COR-L47 (cell line): ENCODE measurements around the gene JUP.
"Not testable (repeated sequence)": the region's sequence is repeated elsewhere in the genome, so short reads cannot be mapped to it uniquely, and the experiment has no call there.

ENCODE experiments used
- DNase-seq: peaks from one replicate; lab custom pipeline; 2025; lab: John Stamatoyannopoulos, UW

The JUP gene

DNA sequence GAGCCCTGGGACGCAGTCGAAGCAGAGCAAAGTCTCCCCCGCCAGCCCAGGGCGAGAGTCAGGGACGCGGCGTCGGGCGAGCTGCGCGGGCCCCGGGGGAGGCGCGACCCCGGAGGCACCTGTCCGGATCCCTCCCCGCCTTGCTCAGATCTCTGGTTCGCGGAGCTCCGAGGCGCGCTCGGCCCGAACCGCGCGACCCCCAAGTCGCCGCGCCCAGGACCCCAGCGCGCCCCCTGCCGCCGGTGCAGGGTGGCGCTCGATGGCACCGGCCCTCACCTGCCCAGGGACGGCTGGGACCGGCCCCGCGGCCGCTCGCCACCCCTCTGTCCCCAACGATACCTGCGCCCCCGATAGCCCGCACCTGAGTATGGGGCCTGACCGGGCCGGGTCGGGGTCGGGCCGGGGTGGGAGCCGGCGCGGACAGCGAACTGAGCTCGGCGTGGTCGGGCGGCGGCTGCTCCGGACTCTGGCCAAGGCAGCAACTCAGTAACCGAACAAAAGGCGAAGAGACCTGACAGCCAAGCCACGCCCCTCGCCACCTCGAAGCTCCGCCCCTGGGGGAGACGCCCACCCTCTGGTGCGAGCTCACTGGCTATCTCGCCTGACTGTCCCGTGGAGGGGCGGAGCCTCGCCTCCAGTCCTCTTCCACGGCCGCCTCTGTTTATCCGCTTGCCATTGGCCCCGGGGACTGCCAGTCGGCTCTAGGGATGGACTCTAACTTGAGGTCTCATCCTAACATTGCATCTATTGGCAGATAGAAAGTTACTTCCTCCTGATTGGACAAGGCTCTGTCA lies at the start of gene JUP:
TSS of gene JUP (minus strand) at position 485 of the 794 bp plus-strand sequence. CDS start 14,857 bp downstream, outside the sequence.
- DNase-seq: peak; percentile 99

DNA sequence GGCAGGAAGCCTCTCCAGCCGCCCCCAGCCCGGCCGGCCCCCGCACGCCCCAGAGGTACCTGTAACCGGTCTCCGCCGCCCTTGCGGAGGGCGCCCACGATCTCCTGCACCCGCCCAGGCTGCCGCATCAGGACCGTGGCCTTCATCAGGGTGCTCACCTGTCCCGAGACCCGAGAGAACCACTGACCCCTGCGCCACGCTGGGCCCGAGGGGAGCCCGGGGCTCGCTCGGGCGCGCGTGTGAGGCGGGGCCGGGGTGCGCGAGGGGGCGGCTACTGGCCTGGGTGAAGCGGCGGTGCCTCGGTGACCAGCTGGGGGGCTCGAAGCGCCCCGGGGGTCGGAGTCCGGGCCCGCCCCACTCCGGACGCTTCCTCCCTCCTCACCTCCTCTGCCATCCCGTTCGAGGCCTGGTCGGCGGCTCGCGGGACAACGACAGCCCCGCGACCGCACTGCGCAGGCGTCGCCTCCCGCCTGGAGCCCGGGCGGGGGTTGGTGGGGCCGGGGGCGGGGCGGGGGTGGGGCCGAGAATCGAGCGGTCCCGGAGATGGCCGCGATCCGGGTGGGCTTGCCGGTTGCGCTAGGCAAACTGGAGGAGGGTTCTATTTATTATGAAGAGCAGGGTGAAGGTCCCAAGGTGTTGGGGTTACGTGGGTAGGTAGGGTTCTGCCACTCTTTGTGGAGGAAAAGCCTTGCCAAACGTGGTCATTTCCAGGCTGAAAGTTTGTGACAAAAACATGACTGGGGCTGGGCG lies 49.5 kb upstream of the JUP start, which contains the start of gene NT5C3B:
TSS of gene NT5C3B (minus strand) at position 433 of the 750 bp plus-strand sequence. CDS start at position 394, 39 bp downstream.
- DNase-seq: no peak

DNA sequence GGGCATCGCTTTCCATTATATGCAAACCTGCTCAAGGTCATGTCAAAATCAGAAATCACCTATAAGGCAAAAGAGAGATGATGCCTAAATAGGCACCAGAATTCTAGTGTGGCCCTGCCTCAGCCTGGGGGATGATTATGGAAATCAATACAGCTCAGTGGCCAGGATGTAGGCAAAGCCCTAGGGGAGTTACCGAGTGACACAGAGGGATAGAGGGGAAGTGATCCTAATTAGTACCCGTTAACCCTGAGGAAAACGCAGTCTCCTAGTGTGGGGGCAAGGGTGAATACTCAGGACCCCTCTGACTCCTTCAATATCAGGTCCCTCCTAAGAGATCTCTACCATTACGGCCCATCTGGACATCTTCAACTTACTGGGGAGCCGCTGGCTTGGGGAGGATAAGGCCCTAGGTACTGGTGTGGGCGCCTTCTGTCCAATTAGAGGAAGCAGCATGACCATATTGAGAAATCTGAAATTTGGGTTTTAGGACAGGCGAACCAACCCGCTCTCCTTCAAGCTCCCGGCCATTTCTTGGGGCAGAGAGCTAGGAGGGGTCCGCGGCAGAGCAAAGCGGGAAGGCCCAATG lies 48.8 kb upstream of the JUP start:
- DNase-seq: no peak

DNA sequence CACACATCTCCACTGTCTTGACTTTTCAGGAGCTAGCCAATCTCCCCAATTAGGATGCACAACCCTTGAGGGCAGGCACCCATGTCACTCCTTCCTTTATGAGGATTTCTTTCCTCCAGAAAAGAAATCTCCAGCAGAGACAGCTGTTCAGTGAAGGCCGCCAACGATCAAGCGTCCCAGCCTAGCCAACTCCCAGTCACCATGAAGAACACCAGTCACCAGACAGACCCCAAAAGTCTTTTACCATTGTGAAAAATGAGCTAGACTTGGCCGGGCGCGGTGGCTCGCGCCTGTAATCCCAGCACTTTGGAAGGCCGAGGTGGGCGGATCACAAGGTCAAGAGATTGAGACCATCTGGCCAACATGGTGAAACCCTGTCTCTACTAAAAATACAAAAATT lies 43.5 kb upstream of the JUP start:
- DNase-seq: not testable (repeated sequence)

DNA sequence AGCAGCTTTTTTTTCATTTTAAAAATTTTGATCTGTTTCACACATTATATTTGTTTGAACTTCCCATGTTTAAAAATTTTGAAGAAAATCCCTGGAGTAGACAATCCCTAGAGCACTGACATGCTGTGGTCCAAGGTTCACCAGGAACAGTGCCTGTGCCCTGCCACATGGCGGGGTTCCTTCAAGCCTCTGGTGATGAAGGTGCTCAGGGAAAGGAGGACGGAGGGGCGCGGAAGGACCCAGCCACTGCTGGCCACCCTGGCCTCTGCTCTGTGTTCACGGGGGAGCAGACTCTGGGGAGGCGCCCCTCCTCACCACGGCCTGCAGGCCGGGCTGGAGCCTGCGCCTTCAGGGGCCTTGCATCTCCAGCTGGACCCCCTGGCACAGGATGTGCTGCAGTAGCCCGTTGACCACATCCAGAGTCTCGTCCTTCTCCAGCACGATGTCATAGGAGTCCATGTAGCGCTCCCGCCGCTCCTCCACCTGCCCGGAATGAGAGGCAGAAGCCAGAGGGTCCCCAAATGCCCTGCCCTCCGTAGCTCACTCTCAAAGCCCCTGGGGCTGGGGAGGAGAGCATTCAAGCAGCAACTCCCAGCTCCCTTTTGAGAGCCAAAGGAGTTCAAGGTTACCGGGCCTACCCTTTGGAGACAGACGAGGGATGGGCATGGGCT lies 38.8 kb upstream of the JUP start:
- no peak for DNase-seq

DNA sequence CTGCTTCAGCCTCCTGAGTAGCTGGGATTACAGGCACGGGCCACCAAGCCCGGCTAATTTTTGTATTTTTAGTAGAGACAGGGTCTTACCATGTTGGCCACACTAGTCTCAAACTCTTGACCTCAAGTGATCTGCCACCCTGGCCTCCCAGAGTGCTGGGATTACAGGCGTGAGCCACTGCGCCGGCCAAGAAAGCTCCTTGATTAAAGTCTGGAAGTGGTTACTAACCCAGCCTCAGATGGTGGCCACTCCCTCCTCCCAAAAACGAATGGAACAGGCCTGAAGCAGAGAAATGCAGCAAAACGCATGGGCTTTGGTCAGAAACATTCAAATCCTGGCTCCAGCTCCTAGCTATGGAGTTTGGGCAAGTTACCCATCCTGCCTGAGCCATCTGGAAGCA lies 37.6 kb upstream of the JUP start:
- no peak for DNase-seq

DNA sequence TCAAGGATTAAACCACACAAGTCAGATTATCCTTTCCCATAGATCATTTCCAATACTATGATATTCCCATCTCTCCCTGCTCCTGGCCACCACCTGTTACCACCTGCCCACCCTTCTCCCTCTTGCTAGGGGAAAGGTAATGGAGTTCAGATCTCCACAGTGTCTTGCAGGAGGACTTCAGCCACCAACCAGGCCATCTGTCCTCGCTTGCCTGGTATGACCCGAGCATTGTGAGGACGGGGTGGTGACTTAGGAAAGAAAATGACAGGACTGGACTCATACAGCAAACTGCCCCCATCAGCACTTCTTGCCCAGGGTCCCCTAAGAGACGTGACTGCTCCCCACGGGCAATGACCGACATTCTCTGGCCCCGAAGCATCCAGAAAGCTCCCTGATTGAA lies 37.1 kb upstream of the JUP start:
- DNase-seq: no peak

DNA sequence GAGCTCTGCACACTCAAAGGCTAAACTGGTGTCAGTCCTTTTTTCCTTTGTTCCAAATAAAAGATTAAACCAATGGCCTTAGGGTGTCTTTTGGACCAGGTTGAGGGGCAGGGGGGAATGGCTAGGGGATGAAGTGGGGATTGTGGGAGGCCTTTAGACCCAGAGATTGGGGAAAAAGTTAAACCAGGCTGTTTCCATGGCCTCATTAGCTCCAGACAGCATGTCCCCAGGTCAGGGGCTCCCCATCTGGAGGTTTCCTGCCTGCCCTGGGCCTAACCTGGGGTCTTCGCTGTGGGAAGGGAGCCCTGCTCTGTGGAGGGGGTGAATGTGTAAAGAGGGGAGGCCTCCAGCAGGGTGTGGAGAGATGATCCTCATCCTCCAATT lies 36.6 kb upstream of the JUP start:
- DNase-seq: no peak

DNA sequence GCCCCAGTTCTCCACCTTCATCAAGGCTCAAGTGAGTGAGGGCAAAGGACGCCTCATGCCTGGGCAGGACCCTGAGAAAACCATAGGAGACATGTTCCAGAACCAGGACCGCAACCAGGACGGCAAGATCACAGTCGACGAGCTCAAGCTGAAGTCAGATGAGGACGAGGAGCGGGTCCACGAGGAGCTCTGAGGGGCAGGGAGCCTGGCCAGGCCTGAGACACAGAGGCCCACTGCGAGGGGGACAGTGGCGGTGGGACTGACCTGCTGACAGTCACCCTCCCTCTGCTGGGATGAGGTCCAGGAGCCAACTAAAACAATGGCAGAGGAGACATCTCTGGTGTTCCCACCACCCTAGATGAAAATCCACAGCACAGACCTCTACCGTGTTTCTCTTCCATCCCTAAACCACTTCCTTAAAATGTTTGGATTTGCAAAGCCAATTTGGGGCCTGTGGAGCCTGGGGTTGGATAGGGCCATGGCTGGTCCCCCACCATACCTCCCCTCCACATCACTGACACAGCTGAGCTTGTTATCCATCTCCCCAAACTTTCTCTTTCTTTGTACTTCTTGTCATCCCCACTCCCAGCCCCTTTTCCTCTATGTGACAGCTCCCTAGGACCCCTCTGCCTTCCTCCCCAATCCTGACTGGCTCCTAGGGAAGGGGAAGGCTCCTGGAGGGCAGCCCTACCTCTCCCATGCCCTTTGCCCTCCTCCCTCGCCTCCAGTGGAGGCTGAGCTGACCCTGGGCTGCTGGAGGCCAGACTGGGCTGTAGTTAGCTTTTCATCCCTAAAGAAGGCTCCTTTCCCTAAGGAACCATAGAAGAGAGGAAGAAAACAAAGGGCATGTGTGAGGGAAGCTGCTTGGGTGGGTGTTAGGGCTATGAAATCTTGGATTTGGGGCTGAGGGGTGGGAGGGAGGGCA lies 36.0 kb upstream of the JUP start:
- DNase-seq: no peak

DNA sequence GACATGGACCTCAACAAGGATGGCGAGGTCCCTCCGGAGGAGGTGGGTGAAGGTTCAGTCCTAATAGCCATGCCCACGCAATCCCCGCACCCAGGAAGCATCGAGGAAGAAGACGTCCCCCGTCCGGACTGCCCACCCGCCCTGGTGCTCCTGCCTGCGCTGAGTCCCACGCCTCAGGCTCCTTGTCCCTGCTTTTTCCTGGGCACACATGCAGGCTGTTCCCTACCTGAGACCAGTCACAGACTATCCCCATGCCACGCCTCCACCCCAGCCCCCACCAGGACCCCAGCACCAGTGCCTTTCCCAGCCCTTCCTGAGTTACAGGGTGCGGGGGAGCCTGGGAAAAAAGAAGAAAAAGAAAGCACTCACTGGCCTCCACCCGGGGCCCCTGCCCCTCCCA lies 35.3 kb upstream of the JUP start:
- DNase-seq: no peak

DNA sequence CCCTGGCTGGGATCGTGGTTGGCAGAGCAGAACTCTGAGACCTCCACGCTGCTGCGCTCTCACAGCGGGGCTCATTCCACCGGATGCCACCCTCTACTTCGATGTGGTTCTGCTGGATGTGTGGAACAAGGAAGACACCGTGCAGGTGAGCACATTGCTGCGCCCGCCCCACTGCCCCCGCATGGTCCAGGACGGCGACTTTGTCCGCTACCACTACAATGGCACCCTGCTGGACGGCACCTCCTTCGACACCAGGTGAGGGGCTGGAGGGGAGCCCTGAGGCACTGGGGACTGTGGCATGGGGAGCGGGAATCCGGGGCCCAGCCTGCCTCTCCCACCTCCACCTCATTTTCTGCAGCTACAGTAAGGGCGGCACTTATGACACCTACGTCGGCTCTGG lies 31.5 kb upstream of the JUP start:
- DNase-seq: no peak

DNA sequence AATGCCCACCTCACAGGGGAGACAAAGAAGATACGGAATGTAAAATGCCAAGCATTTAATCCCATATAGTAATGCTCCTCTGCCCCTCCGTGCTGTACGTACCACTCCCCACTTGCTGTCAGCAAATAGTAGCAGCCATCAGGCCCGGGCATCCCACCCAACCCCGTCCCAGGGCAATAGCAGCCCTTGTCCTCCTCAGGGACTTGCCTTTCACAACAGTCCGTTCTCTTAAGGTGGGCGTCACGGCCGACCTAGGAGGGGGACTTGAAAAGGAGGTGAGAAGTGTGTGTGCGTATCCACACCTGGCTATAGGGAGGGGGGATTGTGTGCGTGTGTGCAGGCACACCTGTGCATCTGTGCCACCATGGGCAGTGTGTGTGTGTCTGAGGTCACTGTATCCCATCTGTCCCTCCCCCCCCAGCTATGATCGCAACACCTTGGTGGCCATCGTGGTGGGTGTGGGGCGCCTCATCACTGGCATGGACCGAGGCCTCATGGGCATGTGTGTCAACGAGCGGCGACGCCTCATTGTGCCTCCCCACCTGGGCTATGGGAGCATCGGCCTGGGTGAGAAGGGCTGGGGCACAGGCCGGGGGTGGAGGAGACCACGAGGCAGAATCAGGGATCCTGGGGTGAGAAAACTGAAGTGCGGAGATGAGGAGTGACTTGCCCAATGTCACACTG lies 30.3 kb upstream of the JUP start:
- no peak for DNase-seq

DNA sequence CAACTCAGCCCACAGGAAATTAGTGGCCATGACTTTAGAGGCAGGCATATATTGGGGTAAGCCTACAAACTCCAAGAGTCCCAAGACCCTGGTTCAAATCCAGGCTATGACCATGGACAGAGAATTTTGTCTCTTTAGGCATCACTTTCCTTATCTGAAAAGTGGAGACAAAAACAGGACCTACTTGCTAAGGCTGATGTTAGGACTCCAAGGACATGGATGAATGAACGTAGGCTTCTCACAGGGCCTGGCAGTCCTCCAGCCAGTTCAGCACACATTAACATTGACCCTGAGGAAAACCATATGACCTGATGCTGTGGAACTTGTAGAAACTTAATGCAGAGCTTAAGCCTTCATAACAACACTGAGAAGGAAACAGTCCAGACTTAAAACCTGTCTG lies 27.7 kb upstream of the JUP start:
- no peak for DNase-seq

DNA sequence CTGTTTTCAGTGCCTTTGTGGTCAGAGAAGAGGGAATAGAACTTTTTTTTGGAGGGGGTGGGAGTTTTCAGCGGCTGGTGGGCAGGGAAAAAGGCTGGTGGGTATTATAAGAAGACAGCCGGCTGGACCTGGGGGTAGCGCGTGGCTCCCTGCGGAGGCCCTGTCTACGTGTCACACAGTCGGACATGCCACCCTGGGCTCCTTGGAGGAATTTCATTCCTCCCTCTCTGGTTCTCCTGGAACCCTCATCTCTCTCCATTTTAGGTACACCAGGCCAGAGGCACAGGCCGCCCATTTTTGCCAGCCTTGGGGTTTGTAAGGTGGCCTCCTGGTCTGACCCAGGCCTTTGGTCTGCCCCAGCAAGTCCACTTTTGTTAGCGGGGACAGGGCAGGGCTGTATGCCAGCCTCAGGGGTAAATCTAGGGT lies 27.2 kb upstream of the JUP start:
- DNase-seq: no peak

DNA sequence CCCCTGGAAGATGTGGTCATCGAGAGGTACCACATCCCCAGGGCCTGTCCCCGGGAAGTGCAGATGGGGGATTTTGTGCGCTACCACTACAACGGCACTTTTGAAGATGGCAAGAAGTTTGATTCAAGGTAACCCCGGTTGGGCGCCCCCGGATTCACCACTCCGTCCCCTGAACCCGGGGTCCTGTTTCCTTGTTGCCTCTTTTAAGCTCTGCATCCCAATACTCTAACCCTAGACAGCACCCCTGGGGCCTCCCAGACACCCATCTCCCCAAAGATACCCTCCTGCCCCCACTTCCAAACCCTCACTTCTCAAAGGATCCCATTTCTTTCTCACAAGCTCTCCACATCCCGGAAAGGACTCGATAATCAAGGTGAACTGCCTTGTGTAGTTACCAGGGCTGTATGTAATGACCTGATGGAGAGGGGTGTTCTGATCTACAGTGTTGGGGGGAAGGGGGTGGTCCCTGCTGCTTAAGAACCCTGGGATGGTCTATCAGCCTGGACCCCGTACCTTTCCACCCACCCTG lies 26.7 kb upstream of the JUP start:
- no peak for DNase-seq

DNA sequence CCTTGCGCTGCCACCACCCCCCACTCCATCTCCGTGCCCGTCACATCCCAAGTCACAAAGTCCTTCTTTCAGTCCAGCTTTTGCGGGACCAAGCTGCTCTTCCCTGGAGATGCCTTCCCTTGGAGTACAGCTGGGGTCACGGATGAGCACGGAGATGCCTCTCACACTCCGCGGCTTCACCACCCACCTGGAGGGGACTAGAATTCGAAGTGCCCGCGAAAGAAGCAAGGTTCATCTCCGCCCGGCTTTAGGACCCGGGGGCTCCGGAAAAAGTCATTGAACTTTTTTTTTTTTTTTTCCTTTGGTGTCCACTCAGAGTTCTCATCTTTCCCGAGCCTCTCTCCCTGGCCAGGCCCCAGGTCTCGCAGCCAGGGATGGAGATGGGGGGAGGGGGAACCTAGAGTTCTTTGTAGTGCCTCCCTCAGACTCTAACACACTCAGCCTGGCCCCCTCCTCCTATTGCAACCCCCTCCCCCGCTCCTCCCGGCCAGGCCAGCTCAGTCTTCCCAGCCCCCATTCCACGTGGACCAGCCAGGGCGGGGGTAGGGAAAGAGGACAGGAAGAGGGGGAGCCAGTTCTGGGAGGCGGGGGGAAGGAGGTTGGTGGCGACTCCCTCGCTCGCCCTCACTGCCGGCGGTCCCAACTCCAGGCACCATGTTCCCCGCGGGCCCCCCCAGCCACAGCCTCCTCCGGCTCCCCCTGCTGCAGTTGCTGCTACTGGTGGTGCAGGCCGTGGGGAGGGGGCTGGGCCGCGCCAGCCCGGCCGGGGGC lies 26.1 kb upstream of the JUP start, which contains the start of gene FKBP10:
TSS of gene FKBP10 (plus strand) at position 624 of the 771 bp plus-strand sequence. CDS start at position 655, 31 bp downstream.
- DNase-seq: peak; percentile 77

DNA sequence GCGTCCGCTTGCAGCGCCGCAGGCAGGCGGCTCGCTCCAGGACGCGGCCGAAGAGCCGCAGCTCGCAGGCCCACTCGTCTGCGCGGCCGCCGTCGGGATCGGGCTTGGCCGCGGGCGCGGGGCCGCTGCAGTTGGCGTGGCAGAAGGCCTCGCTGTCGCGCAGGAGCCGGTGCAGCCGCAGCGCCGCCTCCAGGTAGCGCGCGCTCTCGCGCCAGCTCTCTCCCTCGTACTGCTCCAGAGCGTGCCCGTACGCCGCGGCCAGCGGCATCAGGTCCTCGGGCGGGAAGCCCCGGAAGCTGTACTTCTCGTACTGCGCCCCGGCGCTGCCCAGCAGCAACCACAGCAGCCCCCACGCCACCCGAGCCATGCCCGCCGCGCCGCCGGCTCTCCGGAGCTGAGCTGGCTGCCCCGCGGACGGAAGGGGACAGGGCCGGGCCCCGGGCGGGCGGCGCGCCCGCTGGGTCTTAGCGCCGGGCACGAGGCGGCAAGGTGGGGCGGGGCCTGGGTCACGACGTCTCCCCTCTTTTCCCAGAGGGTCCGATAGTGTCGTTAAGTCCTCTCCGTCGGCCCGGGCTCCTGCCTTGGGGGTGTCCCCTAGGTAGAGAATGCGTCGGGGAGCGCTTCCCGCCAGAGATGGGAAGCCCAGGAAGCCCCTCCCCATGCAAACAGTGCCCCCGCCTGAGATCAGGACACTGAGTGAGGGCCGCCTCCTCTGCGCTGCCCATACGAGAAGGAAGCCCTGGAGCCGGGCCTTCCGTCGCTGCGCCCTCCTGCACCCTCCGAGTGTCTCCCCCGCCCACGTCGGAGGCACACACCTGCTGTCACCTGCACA lies 25.3 kb upstream of the JUP start, which contains the start of gene P3H4:
TSS of gene P3H4 (minus strand) at position 401 of the 832 bp plus-strand sequence. CDS start at position 367, 34 bp downstream.
- DNase-seq: peak; percentile 71
